CD4-positive, alpha-beta T cell treated with Interleukin-4 for 4 hours (primary cell): ENCODE results near the gene AFF4.
"Not testable (repeated sequence)": the region's sequence is repeated elsewhere in the genome, so short reads cannot be mapped to it uniquely, and the experiment has no call there.

Source experiments
- DNase-seq: peaks from one replicate; pipeline ENCODE4 v3.0.0-alpha.2; 2020

AFF4 gene, protein sequence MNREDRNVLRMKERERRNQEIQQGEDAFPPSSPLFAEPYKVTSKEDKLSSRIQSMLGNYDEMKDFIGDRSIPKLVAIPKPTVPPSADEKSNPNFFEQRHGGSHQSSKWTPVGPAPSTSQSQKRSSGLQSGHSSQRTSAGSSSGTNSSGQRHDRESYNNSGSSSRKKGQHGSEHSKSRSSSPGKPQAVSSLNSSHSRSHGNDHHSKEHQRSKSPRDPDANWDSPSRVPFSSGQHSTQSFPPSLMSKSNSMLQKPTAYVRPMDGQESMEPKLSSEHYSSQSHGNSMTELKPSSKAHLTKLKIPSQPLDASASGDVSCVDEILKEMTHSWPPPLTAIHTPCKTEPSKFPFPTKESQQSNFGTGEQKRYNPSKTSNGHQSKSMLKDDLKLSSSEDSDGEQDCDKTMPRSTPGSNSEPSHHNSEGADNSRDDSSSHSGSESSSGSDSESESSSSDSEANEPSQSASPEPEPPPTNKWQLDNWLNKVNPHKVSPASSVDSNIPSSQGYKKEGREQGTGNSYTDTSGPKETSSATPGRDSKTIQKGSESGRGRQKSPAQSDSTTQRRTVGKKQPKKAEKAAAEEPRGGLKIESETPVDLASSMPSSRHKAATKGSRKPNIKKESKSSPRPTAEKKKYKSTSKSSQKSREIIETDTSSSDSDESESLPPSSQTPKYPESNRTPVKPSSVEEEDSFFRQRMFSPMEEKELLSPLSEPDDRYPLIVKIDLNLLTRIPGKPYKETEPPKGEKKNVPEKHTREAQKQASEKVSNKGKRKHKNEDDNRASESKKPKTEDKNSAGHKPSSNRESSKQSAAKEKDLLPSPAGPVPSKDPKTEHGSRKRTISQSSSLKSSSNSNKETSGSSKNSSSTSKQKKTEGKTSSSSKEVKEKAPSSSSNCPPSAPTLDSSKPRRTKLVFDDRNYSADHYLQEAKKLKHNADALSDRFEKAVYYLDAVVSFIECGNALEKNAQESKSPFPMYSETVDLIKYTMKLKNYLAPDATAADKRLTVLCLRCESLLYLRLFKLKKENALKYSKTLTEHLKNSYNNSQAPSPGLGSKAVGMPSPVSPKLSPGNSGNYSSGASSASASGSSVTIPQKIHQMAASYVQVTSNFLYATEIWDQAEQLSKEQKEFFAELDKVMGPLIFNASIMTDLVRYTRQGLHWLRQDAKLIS

GRCh38 chr5:132963171-132964104, at the start of gene AFF4:
TSS of gene AFF4 (minus strand) at chr5:132963634. CDS start at chr5:132937189, 26,445 bp downstream.
- DNase-seq = peak; percentile 88

GRCh38 chr5:133008455-133008854, 45.0 kb upstream of the AFF4 start:
- not testable (repeated sequence) for DNase-seq

DNA sequence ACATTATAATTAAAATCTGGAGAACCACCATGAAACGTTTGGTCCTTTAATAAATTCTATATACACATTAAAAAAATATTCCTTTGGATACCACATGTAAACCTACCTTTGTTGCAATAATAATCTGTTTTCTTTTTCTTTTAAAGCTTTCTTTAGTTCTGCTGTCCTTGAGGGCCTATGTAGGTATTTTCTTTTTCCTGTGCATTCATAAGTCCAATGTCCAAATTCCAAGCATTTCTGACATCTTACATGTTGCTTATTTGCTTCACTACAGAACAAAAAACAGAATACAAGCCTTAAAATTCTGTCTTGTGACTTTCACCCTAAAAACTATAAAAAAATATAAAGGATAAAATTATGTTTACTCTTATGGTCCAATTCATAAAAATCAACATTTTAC, 43.2 kb upstream of the AFF4 start:
- no peak for DNase-seq

DNA sequence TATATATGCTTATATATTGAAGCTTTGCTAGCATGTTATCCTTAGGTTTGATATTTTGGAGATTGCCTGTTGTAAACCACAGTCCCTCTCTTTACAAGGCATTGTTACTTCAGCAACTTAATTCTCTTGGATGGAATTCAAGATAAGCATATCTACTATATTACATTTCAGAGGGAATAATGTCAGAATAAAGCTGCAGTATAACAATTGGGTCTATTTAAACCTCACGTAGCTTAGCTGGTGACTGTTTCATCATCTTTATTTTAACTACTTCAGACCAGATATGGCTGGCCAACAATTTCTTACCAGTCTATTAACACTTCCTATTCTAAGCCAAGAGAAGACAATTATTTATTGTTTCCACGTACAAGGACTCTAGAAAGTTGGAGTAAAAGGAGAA, 35.8 kb upstream of the AFF4 start:
- DNase-seq = no peak

DNA sequence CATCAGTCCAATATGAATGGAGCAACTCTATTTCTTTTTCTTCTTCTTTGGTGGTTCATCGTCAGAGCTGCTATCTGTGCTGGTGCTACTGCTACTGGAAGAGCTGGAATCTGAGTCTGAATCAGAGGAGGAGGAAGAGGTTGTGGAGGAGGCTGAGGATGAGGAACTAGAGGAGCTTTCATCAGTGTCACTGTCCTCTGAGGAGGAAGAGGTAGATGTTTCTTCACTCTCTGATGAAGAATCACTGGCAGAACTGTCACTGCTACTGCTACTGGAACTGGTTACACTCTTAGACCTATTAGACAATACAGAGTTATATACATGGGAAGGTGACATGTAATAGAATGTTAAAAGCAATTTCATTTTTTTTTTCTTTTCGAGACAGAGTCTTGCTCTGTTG, 35.1 kb upstream of the AFF4 start:
- DNase-seq = no peak

- no peak for DNase-seq
These were observed 32.9 kb upstream of the AFF4 start for GRCh38 chr5:132996307-132996706.

DNA sequence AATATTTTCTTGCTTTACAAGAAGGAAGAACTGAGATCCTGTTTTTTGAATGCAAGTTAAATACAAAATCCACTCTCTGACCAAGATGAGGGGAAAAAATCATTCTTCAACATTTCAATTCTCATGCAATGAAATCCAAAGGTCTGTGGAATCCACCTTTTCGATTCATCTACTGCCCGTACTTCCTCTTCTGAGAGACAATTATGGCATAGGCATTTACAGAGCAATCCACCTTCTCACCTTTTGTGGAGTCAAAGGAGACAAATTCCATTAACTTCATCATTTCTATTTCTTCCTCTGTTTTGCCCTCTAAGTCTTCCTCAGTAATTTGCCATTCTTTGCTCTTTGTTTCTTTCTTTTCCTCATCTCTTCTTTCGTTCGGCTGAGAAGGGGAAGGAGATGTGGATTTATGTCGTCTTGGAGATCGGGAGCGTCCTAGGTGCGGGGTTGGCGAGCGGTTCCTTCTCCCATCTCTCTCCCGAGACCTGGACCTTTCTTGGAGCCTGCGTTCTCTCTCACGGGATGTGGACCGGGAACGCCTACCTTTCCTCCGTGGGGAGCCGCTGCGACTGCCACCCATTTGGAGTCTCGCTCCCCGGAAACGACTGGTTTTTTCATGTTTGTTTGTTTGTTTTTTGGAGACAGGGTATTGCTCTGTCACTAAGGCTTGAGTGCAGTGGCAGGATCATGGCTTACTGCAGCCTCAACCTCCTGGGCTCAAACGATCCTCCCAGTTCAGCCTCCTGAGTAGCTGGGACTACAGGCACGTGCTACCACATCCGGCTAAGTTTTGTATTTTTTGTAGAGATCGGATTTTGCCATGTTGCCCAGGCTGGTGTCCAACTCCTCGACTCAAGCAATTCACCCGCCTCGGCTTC, 24.3 kb upstream of the AFF4 start:
- no peak for DNase-seq

DNA sequence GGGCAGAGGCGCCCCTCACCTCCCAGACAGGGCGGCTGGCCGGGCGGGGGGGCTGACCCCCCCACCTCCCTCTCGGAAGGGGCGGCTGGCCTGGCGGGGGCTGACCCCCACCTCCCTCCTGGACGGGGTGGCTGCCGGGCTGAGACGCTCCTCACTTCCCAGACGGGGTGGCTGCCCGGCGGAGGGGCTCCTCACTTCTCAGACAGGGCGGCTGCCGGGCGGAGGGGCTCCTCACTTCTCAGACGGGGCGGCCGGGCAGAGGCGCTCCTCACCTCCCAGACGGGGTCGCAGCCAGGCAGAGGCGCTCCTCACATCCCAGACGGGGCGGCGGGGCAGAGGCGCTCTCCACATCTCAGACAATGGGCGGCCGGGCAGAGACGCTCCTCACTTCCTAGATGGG, 19.5 kb upstream of the AFF4 start:
- not testable (repeated sequence) for DNase-seq

- no peak for DNase-seq
These were observed 17.9 kb upstream of the AFF4 start for GRCh38 chr5:132981288-132981687.

- no peak for DNase-seq
These were observed 16.5 kb upstream of the AFF4 start for GRCh38 chr5:132979976-132980375.

GRCh38 chr5:132979367-132979940, 16.0 kb upstream of the AFF4 start:
- DNase-seq = no peak

- DNase-seq = no peak
These were observed 13.4 kb upstream of the AFF4 start for GRCh38 chr5:132976852-132977251.

GRCh38 chr5:132972436-132972828, 9.0 kb upstream of the AFF4 start:
- DNase-seq = not testable (repeated sequence)

GRCh38 chr5:132971483-132972435, 8.3 kb upstream of the AFF4 start:
- no peak for DNase-seq

DNA sequence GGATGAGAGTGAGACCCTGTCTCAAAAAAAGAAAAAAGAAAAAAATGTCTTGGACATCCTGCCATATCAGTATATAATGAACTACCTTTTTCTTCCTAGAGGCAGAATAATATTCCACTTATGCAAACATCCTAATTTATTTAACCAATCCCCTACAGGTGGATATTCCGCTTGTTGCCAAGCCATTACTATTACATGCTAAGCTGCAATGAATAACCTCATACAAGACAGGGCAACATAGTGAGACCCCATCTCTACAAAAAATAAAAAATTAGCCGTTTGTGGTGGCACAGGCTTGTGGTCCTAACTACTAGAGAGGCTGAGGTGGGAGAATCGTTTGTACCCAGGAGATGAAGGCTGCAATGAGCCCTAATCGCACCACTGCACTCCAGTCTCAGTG, 1.7 kb upstream of the AFF4 start:
- no peak for DNase-seq

GRCh38 chr5:132962429-132963021, 909 bp downstream of the AFF4 start:
- DNase-seq = peak; percentile 18

DNA sequence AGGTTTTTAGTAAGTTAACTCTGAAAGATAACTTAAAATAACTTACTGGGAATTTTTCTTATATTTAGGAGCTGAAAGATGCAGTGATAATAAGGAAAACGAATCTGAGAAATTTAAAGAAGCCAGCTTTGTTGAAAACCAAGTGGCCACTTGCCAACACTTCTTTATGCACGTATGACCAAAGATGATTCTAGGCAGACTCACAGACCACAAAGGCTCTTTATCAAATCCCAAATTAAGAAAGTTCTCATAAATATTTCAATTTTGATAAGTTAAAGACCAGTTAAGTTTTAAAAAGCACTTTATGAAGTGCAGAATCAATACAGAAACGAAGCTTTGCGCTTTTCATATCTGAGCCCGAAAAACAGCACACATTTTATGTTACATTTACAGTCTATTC, 1.5 kb downstream of the AFF4 start:
- no peak for DNase-seq

DNA sequence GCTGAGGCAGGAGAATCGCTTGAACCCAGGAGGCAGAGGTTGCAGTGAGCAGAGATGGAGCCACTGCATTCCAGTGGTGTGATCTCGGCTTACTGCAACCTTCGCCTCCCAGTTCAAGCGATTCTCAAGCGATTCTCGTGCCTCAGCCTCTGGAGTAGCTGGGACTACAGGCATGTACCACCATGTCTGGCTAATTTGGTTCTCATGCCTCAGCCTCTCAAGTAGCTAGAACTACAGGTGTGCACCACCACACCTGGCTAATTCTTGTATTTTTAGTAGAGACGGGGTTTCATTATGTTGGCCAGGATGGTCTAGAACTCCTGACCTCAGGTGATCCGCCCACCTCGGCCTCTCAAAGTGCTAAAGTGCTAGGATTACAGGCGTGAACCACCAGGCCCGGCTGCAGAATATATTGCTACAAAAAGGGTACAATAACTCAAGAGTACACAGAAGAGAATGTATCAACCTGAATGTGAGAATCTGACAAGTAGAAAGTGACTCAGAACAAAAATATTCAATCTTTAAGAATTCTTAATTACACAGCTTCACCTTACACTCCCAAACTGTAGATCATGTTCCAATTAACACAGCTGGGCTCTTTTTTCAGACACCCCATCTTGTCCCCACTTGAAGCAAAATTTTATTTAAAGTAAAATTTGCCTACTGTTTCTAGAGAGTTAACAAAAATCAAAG, 2.2 kb downstream of the AFF4 start:
- DNase-seq = not testable (repeated sequence)
